Esophagus (tissue), 2 donors: ENCODE results near the gene BCORL1. TPM values are rescaled to one million over a fixed set of nuclear protein-coding genes. Genes with fewer than 3 reads are reported as not detected.

Experiments used
- H3K27ac ChIP-seq, 2 donors: one replicate each; pipeline ENCODE4 v1.5.1; 2013; ENCODE audit warnings: low read depth in 2 of 2, mild to moderate bottlenecking in 2 of 2, inconsistent platforms in 1 of 2, low read length in 1 of 2, moderate library complexity in 1 of 2
- H3K27me3 ChIP-seq, 2 donors: one replicate each; pipeline ENCODE4 v1.6.1; 2013; ENCODE audit warnings: low read length in 2 of 2, control low read depth in 1 of 2, mild to moderate bottlenecking in 1 of 2; ENCODE audit not compliant: insufficient read depth in 2 of 2, control insufficient read depth in 1 of 2
- H3K36me3 ChIP-seq, 2 donors: one replicate each; pipeline ENCODE4 v1.6.1; 2013; ENCODE audit warnings: low read length in 1 of 2; ENCODE audit not compliant: control insufficient read depth in 2 of 2, insufficient read depth in 2 of 2
- H3K4me1 ChIP-seq, 2 donors: one replicate each; pipeline ENCODE4 v1.6.1; 2013; ENCODE audit warnings: low read length in 1 of 2; ENCODE audit not compliant: control insufficient read depth in 2 of 2, insufficient read depth in 2 of 2
- H3K4me3 ChIP-seq, 2 donors: one replicate each; pipeline ENCODE4 v1.5.1; 2013; ENCODE audit warnings: low read length in 2 of 2, mild to moderate bottlenecking in 2 of 2, low read depth in 1 of 2, moderate library complexity in 1 of 2
- H3K9me3 ChIP-seq, 2 donors: one replicate each; pipeline ENCODE4 v1.6.1; 2013; ENCODE audit warnings: mild to moderate bottlenecking in 2 of 2, low read depth in 1 of 2, low read length in 1 of 2, moderate library complexity in 1 of 2; ENCODE audit not compliant: control insufficient read depth in 2 of 2, insufficient read depth in 1 of 2
- WGBS, 2 donors: extraction: QIAGEN DNeasy Blood & Tissue Kit; methylation state at CpG; one replicate each; pipeline ENCODE4 v1.1.7; 2013; 5-methylcytosine and 5-hydroxymethylcytosine counted together
- polyA plus RNA-seq, 2 donors: library from polyadenylated mRNA; stranded (reverse); fragments of 200-250 nt; gene quantifications; one replicate each; pipeline ENCODE4 v1.2.3, GENCODE V29; 2013
- donor health status: healthy with polysubstance abuse.
- donor health status: Bipolar disorder and iron deficiency.

BCORL1 gene
- polyA plus RNA-seq, 2 donors: 1.0 to 1.7 TPM

GRCh38 chrX:130093271-130093670 is 110.8 kb downstream of the BCORL1 start:
- H3K4me1 ChIP-seq: peaks cover 0 to 8% of the 10 kb centered on the region in 2 donors
- WGBS, 2 donors: 84 to 87% methylated on average over 2 of the region's 2 CpGs
- no peak overlapping the region for H3K27ac ChIP-seq
- H3K4me3 ChIP-seq: no peak overlapping the region
- no peaks in the 10 kb centered on the region for H3K36me3 ChIP-seq
- no peaks in the 10 kb centered on the region for H3K27me3 ChIP-seq
- no peaks in the 10 kb centered on the region for H3K9me3 ChIP-seq

DNA sequence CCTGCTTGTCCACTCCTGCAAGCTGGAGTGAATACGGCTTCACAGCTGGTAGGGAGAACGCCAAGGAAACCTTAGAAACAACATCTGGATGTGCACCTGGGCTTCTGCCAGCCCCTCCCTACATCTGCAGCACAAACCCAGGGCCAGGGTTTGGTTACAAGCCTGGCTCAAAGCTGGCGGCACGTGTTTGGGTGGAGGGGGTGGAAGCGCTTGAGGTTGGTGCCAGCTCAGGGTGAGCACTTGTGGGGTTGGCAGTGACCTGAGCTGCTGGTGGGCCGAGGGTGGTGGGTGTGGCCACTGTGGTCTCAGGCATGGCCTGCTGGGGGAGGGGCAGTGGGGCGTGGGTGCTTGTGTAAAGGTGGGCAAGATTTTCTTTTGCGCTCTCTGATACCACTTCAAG is 112.3 kb downstream of the BCORL1 start:
- Histone ChIP-seq H3K27ac (no peak overlapping the region), H3K9me3 (no peaks in the 10 kb centered on the region), H3K4me3 (no peak overlapping the region), H3K4me1 (peaks cover 0 to 13% of the 10 kb centered on the region in 2 donors), H3K27me3 (no peaks in the 10 kb centered on the region), H3K36me3 (no peaks in the 10 kb centered on the region)
- WGBS, 2 donors: 49 to 54% methylated on average over 8 of the region's 8 CpGs

DNA sequence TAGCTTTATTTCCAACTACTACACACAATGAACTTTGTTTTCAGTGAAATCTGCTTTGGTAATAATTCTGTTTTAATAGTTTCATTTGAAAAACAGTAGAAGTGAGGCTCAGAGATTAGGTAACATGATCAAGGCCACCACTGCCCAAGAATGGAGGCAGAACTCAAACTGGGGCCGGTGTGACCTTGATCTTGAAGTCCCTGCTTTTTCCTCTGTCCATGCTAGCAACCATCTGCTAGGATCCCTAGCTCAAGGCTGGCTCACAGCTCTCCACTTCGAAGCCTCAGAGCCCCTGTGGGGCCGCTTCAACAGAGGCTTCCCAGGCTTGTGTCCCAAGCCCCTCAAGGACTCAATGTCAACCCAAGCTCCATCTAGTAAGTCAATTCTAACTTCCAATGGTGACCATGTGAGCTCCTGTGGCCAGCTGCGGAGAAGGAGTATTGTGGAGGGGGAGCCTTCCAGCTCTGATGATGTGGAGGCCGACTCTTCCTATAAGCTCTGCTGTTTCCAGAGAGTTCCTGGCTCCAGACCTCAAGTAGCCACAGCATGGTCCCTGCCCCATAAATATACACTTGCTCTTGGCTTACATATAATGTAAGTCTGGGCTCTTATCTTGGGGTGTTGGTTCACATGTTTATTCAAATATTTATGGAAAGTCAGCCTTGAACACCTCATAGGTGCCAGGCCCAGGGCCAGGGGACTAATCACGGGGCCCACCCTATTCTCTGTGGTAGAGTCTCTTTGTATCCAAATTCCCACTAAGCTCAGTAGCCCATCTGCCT is 113.0 kb downstream of the BCORL1 start:
- Histone ChIP-seq H3K4me1 (peaks cover 0 to 13% of the 10 kb centered on the region in 2 donors), H3K27ac (no peak overlapping the region), H3K9me3 (no peaks in the 10 kb centered on the region), H3K4me3 (no peak overlapping the region), H3K36me3 (no peaks in the 10 kb centered on the region), H3K27me3 (no peaks in the 10 kb centered on the region)
- WGBS, 2 donors: 80 to 86% methylated on average over 6 of the region's 6 CpGs

DNA sequence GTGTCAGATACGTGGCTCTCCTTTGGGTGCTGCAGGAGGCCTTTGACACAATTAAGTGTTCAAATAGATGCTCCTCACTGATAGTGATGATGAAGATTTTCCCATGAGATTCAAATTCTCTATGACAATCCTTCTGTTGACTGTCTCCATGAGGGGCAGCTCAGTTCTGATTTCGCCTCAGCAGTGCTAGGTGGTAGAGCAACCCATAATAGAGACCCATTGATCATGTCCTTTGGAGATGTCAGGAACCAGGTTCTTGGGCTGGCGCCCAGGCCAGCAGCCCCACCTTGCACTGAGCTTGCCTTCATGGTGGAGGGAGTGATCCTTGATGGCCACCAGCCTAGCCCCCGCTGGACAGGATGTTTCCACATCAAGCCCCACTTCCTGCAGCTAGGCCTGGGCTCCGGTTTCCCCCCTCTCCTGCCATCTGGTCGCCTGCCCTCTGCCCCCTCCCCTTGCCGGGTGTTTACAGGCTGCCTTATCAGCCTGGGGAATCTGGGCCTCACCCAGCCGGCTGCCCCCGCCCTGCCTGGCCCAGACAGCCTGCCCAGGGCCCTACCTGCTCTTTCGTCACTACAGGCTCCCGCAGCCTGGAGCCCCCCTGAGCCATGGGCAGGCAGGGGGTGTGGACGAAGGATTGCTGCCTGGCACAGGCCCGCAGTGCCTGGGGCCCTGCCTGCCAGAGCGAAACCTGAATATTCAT is 115.2 kb downstream of the BCORL1 start:
- H3K27ac ChIP-seq: peak overlapping the region; percentile 6 to 54
- peaks cover 0 to 2% of the 10 kb centered on the region in 2 donors for H3K36me3 ChIP-seq
- no peaks in the 10 kb centered on the region for H3K27me3 ChIP-seq
- no peaks in the 10 kb centered on the region for H3K9me3 ChIP-seq
- peaks cover 0 to 13% of the 10 kb centered on the region in 2 donors for H3K4me1 ChIP-seq
- no peak overlapping the region for H3K4me3 ChIP-seq
- 38 to 49% methylated on average over 14 of the region's 14 CpGs for WGBS, 2 donors

- peak overlapping the region in 1 of 2 donors; percentile 14 for H3K27ac ChIP-seq
- 37 to 60% methylated on average over 5 of the region's 5 CpGs for WGBS, 2 donors
- no peaks in the 10 kb centered on the region for H3K9me3 ChIP-seq
- peaks cover 0 to 2% of the 10 kb centered on the region in 2 donors for H3K36me3 ChIP-seq
- peaks cover 0 to 13% of the 10 kb centered on the region in 2 donors for H3K4me1 ChIP-seq
- H3K4me3 ChIP-seq: no peak overlapping the region
- H3K27me3 ChIP-seq: no peaks in the 10 kb centered on the region
Observed at GRCh38 chrX:130098210-130098552, 115.7 kb downstream of the BCORL1 start.

GRCh38 chrX:130100180-130100579 is 117.7 kb downstream of the BCORL1 start:
- Histone ChIP-seq H3K27ac (no peak overlapping the region), H3K27me3 (no peaks in the 10 kb centered on the region), H3K9me3 (no peaks in the 10 kb centered on the region), H3K4me3 (no peak overlapping the region), H3K4me1 (peaks cover 0 to 11% of the 10 kb centered on the region in 2 donors), H3K36me3 (peaks cover 0 to 2% of the 10 kb centered on the region in 2 donors)
- WGBS, 2 donors: 24 to 63% methylated on average over 5 of the region's 5 CpGs

- no peaks in the 10 kb centered on the region for H3K27me3 ChIP-seq
- peaks cover 0 to 2% of the 10 kb centered on the region in 2 donors for H3K36me3 ChIP-seq
- no peak overlapping the region for H3K4me3 ChIP-seq
- whole genome bisulfite sequencing, 2 donors: 66 to 71% methylated on average over 3 of the region's 3 CpGs
- H3K4me1 ChIP-seq: peaks cover 0 to 5% of the 10 kb centered on the region in 2 donors
- H3K27ac ChIP-seq: no peak overlapping the region
- H3K9me3 ChIP-seq: no peaks in the 10 kb centered on the region
Observed at GRCh38 chrX:130103605-130104004, 121.2 kb downstream of the BCORL1 start.

GRCh38 chrX:130105244-130105643 is 122.8 kb downstream of the BCORL1 start:
- WGBS, 2 donors: 72 to 79% methylated on average over 3 of the region's 3 CpGs
- H3K9me3 ChIP-seq: no peaks in the 10 kb centered on the region
- peaks cover 0 to 2% of the 10 kb centered on the region in 2 donors for H3K36me3 ChIP-seq
- no peaks in the 10 kb centered on the region for H3K27me3 ChIP-seq
- H3K4me1 ChIP-seq: peaks cover 0 to 3% of the 10 kb centered on the region in 2 donors
- H3K4me3 ChIP-seq: no peak overlapping the region
- H3K27ac ChIP-seq: no peak overlapping the region

DNA sequence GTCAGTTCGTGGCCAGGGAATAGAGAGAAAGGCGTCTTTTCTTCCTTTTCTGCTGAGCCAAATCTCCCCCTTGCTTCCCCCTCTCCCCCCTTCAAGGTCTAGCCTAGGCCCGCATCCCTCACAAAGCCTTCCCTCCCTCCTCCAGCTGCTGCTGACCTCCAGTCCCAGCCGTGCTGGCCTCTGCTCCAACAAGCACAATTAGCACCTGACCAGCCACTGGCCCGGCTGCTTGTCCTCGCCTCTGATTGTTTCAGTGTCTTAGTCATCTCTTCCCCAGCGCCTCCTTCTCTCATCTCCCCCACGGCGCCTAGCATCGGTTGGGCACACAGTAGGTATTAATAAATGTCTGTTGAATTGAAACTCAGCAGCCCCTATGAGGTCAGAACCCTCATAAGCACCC is 123.6 kb downstream of the BCORL1 start:
- H3K27me3 ChIP-seq: no peaks in the 10 kb centered on the region
- no peaks in the 10 kb centered on the region for H3K36me3 ChIP-seq
- no peaks in the 10 kb centered on the region for H3K9me3 ChIP-seq
- H3K27ac ChIP-seq: no peak overlapping the region
- WGBS, 2 donors: 24 to 47% methylated on average over 9 to 10 of the region's 10 CpGs
- peaks cover 0 to 3% of the 10 kb centered on the region in 2 donors for H3K4me1 ChIP-seq
- H3K4me3 ChIP-seq: no peak overlapping the region
